ENCODE measurements around the gene RASSF6. TPM values are rescaled to one million over a fixed set of nuclear protein-coding genes. Genes with fewer than 3 reads are reported as not detected.
A peak's percentile ranks its signal among the peaks of the same experiment; 100 is the strongest.

Gene RASSF6
- total RNA-seq, 1 experiment from 2014 or later: 1.1 TPM

GRCh38 chr4:73596001-73596400, 24.2 kb downstream of the RASSF6 start:
- peaks cover 11% of the 10 kb centered on the region for H3K4me1 ChIP-seq (ENCODE audit: insufficient read depth, low read length)
- ChIA-PET POLR2A (ENCODE audit: unreplicated experiment) (no interaction called here), CTCF (interaction anchor here (0.6 kb wide), 2 partner anchors 460 to 1318 kb away, joined by 3 to 4 read pairs; no protein-coding TSS in a partner anchor)
- no peak overlapping the region for H3K4me2 ChIP-seq (ENCODE audit: low read length)
- no peaks in the 10 kb centered on the region for H3F3A ChIP-seq (ENCODE audit: low read length, unreplicated experiment)
- 0 out of 2 replicates have a peak overlapping the region, but pooled peaks have one; percentile 15 for H2AFZ ChIP-seq (ENCODE audit: low read length)
- no peak overlapping the region for H3K9ac ChIP-seq (ENCODE audit: low read length)
- TF ChIP-seq EZH2 (IDR thresholded peaks at IDR 0.05; ENCODE audit: low read length, unreplicated experiment): no peak
- TF ChIP-seq CTCF (conservative IDR thresholded peaks at IDR 0.05; ENCODE audit: low read depth, low read length): no peak
- TF ChIP-seq EZH2phosphoT487 (IDR thresholded peaks at IDR 0.05; ENCODE audit: borderline replicate concordance, low read length): no peak
- no peaks in the 10 kb centered on the region for H3K27me3 ChIP-seq (ENCODE audit: low read length)
- no peak overlapping the region for H3K27ac ChIP-seq (ENCODE audit: low read length)
- BruUV-seq (replicated peaks): no TSS peak
- ATAC-seq (no peak; the same call in 1 of the 2 replicates), DNase-seq (no peak)
- no peaks in the 10 kb centered on the region for H3K36me3 ChIP-seq (ENCODE audit: low read depth, low read length)
- no peaks in the 10 kb centered on the region for H4K20me1 ChIP-seq (ENCODE audit: low read length)
- no peaks in the 10 kb centered on the region for H3K79me2 ChIP-seq (ENCODE audit: low read length)
- no peaks in the 10 kb centered on the region for H3K9me2 ChIP-seq (replicated peaks; ENCODE audit: low read length)
- no peaks in the 10 kb centered on the region for H3K9me3 ChIP-seq (ENCODE audit: low read length)
- H3K4me3 ChIP-seq (ENCODE audit: low read length): no peak overlapping the region
- intact Hi-C loops (cut with micrococcal nuclease): loop anchor here (10.0 kb wide), 2 partner anchors 269 to 329 kb away; partner anchors contain the start of gene CXCL1

- Histone ChIP-seq H3K36me3 (ENCODE audit: low read depth, low read length) (no peaks in the 10 kb centered on the region), H3K9me2 (replicated peaks; ENCODE audit: low read length) (no peaks in the 10 kb centered on the region), H2AFZ (ENCODE audit: low read length) (no peak overlapping the region), H3K4me3 (ENCODE audit: low read length) (no peak overlapping the region), H4K20me1 (ENCODE audit: low read length) (no peaks in the 10 kb centered on the region), H3K79me2 (ENCODE audit: low read length) (no peaks in the 10 kb centered on the region), H3K9me3 (ENCODE audit: low read length) (no peaks in the 10 kb centered on the region), H3F3A (ENCODE audit: low read length, unreplicated experiment) (no peaks in the 10 kb centered on the region), H3K4me1 (ENCODE audit: insufficient read depth, low read length) (peaks cover 15% of the 10 kb centered on the region), H3K4me2 (ENCODE audit: low read length) (no peak overlapping the region), H3K27me3 (ENCODE audit: low read length) (no peaks in the 10 kb centered on the region), H3K9ac (ENCODE audit: low read length) (no peak overlapping the region), H3K27ac (ENCODE audit: low read length) (no peak overlapping the region)
- no TSS peak for BruUV-seq (replicated peaks)
- POLR2A ChIA-PET (ENCODE audit: unreplicated experiment): no interaction called here
- peak; percentile 76 for DNase-seq
- 0 out of 2 replicates have a peak, but pooled peaks have one; percentile 35 for ATAC-seq
- TF ChIP-seq EZH2 (IDR thresholded peaks at IDR 0.05; ENCODE audit: low read length, unreplicated experiment) (no peak), EZH2phosphoT487 (IDR thresholded peaks at IDR 0.05; ENCODE audit: borderline replicate concordance, low read length) (no peak), CTCF (conservative IDR thresholded peaks at IDR 0.05; ENCODE audit: low read depth, low read length) (peak; percentile 92)
- intact Hi-C loops (cut with micrococcal nuclease): loop anchor here (1.0 to 10.0 kb wide), 5 partner anchors 15 to 331 kb away; partner anchors contain the start of gene CXCL1
- CTCF ChIA-PET: interaction anchor here (0.6 to 1.0 kb wide), 6 partner anchors 14 to 349 kb away, joined by 3 to 15 read pairs (median 4); partner anchors contain the start of gene RASSF6
Observed at GRCh38 chr4:73593631-73594241, 26.5 kb downstream of the RASSF6 start.

All from PC-3 (cell line).